ENCODE measurements around the gene TMEM178B. TPM values are rescaled to one million over a fixed set of nuclear protein-coding genes. Genes with fewer than 3 reads are reported as not detected.

The TMEM178B gene
- total and polyA plus RNA-seq, 9 of the 15 experiments (the other 6 are each of a cell fraction or from before 2014, with no cell fraction given): under 0.01 to 0.03 (median 0.01) TPM; not detected in 5

DNA sequence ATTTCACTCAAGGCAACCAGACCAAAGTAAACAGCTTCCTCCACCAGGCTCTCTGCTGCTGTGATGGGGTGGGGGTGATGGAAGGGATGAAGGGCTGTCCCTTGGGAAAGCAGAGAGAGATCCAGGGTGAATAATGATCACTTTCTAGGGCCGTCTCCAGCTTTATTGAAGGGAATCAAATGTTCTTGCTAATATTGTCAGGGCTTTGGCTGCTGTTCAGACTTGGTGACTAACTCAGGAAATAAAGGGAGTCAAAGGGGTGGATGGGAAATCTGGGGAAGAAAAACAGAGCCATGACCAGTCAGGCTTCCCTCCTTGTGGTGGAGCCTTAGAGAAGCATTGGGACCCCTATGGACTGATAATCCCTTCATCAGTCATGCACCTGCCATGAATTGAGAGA is 281.2 kb downstream of the TMEM178B start (continued):
- TF ChIP-seq ZNF696 (CRISPR knock-in tag; conservative IDR thresholded peaks at IDR 0.05): no peak

DNA sequence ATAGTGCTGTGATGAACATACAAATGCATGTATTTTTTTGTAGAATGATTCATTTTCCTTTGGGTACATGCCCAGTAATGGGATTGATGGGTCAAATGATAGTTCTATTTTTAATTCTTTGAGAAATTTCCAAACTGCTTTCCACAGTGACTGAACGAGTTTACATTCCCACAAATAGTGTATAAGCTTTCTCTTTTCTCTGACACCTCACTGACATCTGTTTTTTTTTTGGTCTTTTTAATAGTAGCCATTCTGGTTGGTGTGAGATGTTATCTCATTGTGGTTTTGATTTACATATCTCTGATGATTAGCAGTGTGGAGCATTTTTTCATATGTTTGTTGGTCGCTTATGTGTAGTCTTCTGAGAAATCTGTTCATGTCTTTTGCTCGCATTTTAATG is 282.3 kb downstream of the TMEM178B start:
- WGBS (ENCODE audit: insufficient coverage, low coverage, missing lambda C conversion rate): 0% methylated on average over 3 of the region's 3 CpGs
- Histone ChIP-seq H3K9ac (ENCODE audit: insufficient read depth in 1 of 2, low read depth in 2 of 2, low read length in 2 of 2) (no peak overlapping the region), H3K4me1 (replicated peaks in 1 of 2; ENCODE audit: control insufficient read depth in 2 of 2, insufficient read depth in 2 of 2, low read length in 2 of 2) (no peaks in the 10 kb centered on the region), H3K27me3 (ENCODE audit: control insufficient read depth in 2 of 2, insufficient read depth in 2 of 2, low read length in 2 of 2) (peaks cover 0 to 2% of the 10 kb centered on the region in 2 experiments; a peak in 1 of 5 replicates), H3K36me3 (ENCODE audit: control insufficient read depth, insufficient read depth, low read length) (no peaks in the 10 kb centered on the region), H3K9me3 (replicated peaks; ENCODE audit: control insufficient read depth, insufficient read depth, low read depth, low read length) (no peaks in the 10 kb centered on the region), H3K9me1 (ENCODE audit: control insufficient read depth, insufficient read depth, low read length) (no peaks in the 10 kb centered on the region), H3K27ac (ENCODE audit: extremely low read depth, low read depth, low read length) (no peak overlapping the region), H2AFZ (ENCODE audit: low read depth, low read length) (no peak overlapping the region), H3K4me2 (ENCODE audit: insufficient read depth, low read length) (no peak overlapping the region), H3K4me3 (no peak overlapping the region), H3K79me2 (ENCODE audit: control insufficient read depth, insufficient read depth, low read length) (no peaks in the 10 kb centered on the region), H4K20me1 (replicated peaks; ENCODE audit: control insufficient read depth, insufficient read depth, low read length) (no peaks in the 10 kb centered on the region)
- no peak for ATAC-seq
- FAIRE-seq: no peak
- POLR2A ChIA-PET: interaction anchor here (0.7 kb wide), 1 partner anchor 89 kb away, joined by 3 read pairs; no protein-coding TSS in a partner anchor
- BruUV-seq (replicated peaks): no TSS peak
- CTCF ChIA-PET (ENCODE audit: low intra/inter-chr PET ratio): no interaction called here
- in situ Hi-C loops (cut with MboI) (no loop called here), intact Hi-C loops (cut with micrococcal nuclease) (no loop called here)
- DNase-seq (ENCODE audit: extremely low read depth in 1 of 4, low spot score in 3 of 4): no peak
- TF ChIP-seq POLR2AphosphoS2 (IDR thresholded peaks at IDR 0.05; ENCODE audit: low read length) (no peak), MEF2A (IDR thresholded peaks at IDR 0.05; ENCODE audit: control insufficient read depth, low read depth, low read length) (no peak), ZSCAN29 (IDR thresholded peaks at IDR 0.05) (no peak), SUPT5H (IDR thresholded peaks at IDR 0.05) (no peak), NELFE (IDR thresholded peaks at IDR 0.05; ENCODE audit: insufficient read depth, insufficient read length) (no peak), RB1 (IDR thresholded peaks at IDR 0.05; ENCODE audit: low read depth) (no peak)
- TF ChIP-seq, protein P1, sequence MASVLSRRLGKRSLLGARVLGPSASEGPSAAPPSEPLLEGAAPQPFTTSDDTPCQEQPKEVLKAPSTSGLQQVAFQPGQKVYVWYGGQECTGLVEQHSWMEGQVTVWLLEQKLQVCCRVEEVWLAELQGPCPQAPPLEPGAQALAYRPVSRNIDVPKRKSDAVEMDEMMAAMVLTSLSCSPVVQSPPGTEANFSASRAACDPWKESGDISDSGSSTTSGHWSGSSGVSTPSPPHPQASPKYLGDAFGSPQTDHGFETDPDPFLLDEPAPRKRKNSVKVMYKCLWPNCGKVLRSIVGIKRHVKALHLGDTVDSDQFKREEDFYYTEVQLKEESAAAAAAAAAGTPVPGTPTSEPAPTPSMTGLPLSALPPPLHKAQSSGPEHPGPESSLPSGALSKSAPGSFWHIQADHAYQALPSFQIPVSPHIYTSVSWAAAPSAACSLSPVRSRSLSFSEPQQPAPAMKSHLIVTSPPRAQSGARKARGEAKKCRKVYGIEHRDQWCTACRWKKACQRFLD (CRISPR knock-in tag; IDR thresholded peaks at IDR 0.05): no peak
- TF ChIP-seq, protein P2, sequence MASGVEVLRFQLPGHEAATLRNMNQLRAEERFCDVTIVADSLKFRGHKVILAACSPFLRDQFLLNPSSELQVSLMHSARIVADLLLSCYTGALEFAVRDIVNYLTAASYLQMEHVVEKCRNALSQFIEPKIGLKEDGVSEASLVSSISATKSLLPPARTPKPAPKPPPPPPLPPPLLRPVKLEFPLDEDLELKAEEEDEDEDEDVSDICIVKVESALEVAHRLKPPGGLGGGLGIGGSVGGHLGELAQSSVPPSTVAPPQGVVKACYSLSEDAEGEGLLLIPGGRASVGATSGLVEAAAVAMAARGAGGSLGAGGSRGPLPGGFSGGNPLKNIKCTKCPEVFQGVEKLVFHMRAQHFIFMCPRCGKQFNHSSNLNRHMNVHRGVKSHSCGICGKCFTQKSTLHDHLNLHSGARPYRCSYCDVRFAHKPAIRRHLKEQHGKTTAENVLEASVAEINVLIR (CRISPR knock-in tag; IDR thresholded peaks at IDR 0.05): no peak
- TF ChIP-seq, protein P3, sequence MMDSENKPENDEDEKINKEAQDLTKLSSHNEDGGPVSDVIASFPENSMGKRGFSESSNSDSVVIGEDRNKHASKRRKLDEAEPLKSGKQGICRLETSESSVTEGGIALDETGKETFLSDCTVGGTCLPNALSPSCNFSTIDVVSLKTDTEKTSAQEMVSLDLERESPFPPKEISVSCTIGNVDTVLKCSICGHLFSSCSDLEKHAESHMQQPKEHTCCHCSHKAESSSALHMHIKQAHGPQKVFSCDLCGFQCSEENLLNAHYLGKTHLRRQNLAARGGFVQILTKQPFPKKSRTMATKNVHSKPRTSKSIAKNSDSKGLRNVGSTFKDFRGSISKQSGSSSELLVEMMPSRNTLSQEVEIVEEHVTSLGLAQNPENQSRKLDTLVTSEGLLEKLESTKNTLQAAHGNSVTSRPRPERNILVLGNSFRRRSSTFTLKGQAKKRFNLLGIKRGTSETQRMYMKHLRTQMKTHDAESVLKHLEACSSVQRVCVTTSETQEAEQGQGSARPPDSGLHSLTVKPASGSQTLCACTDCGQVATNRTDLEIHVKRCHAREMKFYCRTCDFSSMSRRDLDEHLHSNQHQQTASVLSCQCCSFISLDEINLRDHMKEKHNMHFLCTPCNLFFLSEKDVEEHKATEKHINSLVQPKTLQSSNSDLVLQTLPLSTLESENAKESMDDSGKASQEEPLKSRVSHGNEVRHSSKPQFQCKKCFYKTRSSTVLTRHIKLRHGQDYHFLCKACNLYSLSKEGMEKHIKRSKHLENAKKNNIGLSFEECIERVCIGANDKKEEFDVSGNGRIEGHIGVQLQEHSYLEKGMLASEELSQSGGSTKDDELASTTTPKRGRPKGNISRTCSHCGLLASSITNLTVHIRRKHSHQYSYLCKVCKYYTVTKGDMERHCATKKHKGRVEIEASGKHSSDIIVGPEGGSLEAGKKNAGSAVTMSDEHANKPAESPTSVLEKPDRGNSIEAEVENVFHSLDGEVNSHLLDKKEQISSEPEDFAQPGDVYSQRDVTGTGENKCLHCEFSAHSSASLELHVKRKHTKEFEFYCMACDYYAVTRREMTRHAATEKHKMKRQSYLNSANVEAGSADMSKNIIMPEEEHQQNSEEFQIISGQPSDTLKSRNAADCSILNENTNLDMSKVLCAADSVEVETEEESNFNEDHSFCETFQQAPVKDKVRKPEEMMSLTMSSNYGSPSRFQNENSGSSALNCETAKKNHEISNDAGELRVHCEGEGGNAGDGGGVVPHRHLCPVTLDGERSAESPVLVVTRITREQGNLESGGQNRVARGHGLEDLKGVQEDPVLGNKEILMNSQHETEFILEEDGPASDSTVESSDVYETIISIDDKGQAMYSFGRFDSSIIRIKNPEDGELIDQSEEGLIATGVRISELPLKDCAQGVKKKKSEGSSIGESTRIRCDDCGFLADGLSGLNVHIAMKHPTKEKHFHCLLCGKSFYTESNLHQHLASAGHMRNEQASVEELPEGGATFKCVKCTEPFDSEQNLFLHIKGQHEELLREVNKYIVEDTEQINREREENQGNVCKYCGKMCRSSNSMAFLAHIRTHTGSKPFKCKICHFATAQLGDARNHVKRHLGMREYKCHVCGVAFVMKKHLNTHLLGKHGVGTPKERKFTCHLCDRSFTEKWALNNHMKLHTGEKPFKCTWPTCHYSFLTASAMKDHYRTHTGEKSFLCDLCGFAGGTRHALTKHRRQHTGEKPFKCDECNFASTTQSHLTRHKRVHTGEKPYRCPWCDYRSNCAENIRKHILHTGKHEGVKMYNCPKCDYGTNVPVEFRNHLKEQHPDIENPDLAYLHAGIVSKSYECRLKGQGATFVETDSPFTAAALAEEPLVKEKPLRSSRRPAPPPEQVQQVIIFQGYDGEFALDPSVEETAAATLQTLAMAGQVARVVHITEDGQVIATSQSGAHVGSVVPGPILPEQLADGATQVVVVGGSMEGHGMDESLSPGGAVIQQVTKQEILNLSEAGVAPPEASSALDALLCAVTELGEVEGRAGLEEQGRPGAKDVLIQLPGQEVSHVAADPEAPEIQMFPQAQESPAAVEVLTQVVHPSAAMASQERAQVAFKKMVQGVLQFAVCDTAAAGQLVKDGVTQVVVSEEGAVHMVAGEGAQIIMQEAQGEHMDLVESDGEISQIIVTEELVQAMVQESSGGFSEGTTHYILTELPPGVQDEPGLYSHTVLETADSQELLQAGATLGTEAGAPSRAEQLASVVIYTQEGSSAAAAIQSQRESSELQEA (IDR thresholded peaks at IDR 0.05; ENCODE audit: low read depth): no peak
